ENCODE measurements around the gene FEM1C. TPM values are rescaled to one million over a fixed set of nuclear protein-coding genes. Genes with fewer than 3 reads are reported as not detected.

Gene FEM1C
- total RNA-seq, 1 donor from 2014 or later: 28.7 TPM

DNA sequence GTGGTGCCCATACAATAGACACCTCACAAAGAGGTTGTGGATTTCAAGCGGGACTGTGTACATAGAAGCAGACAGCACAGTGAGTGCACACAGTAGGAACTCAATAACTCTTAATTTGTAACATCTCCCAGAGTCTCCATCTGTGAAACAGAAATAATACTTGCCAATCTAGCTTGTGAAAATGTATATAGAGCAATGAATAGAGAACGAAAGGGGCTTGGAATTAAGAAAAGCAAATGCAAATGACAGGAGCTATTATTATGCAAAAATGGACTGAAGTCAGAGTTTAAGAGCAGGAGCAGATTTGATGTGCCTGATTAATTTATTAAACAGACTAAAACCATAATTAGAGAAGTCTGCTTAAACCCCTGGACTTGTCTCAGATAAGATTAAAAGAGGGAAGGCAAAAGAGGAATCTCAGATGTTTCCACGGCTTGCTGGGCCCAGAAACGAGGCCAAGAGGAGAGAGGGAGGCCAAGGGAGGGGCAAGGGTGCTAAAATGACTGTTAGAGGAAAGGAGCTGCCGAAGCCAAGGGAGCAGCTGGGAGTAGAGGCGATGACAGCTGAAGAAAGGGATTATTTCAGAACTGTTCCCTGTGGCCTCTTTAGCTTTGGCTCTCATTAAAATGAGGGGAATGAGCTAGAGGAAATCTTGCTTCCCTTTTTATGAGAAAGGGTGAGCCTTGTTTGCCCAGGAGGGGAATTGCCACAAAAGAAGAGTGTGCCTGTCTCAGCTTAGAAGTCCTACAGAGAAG is 72.1 kb downstream of the FEM1C start:
- no peaks in the 10 kb centered on the region for H3K79me2 ChIP-seq (ENCODE audit: low read depth)
- no peak overlapping the region for H3K4me2 ChIP-seq
- no peak overlapping the region for H3K27ac ChIP-seq
- DNase-seq (ENCODE audit: low spot score): no peak
- H3K36me3 ChIP-seq: no peaks in the 10 kb centered on the region
- Mint-ChIP-seq H3K36me3 (no peaks in the 10 kb centered on the region), H3K27ac (peak overlapping the region; percentile 47), H3K27me3 (ENCODE audit: insufficient read depth, low read depth) (peaks cover 4% of the 10 kb centered on the region), H3K9me3 (no peaks in the 10 kb centered on the region), H3K4me3 (no peak overlapping the region), H3K4me1 (no peaks in the 10 kb centered on the region)
- no peaks in the 10 kb centered on the region for H3F3A ChIP-seq (ENCODE audit: low read depth)
- H3K4me3 ChIP-seq: no peak overlapping the region
- H3K4me1 ChIP-seq: no peaks in the 10 kb centered on the region
- no peaks in the 10 kb centered on the region for H4K20me1 ChIP-seq (ENCODE audit: low read depth)
- H3K9ac ChIP-seq: no peak overlapping the region
- H3K9me3 ChIP-seq (ENCODE audit: low read depth): no peaks in the 10 kb centered on the region
- H3K27me3 ChIP-seq: no peaks in the 10 kb centered on the region
- TF ChIP-seq EZH2phosphoT487 (IDR thresholded peaks at IDR 0.05): no peak
- no peak for TF ChIP-seq EZH2 (IDR thresholded peaks at IDR 0.05)
- TF ChIP-seq CTCF (IDR thresholded peaks at IDR 0.05): no peak
- peak overlapping the region; percentile 44 for H2AFZ ChIP-seq (replicated peaks)

- Histone ChIP-seq H3K9me3 (ENCODE audit: low read depth) (no peaks in the 10 kb centered on the region), H3K4me3 (no peak overlapping the region), H2AFZ (replicated peaks) (no peak overlapping the region), H4K20me1 (ENCODE audit: low read depth) (no peaks in the 10 kb centered on the region), H3K27me3 (no peaks in the 10 kb centered on the region), H3K27ac (no peak overlapping the region), H3K4me1 (no peaks in the 10 kb centered on the region), H3K36me3 (no peaks in the 10 kb centered on the region), H3K79me2 (ENCODE audit: low read depth) (no peaks in the 10 kb centered on the region), H3F3A (ENCODE audit: low read depth) (no peaks in the 10 kb centered on the region), H3K4me2 (no peak overlapping the region), H3K9ac (no peak overlapping the region)
- no peak for DNase-seq (ENCODE audit: low spot score)
- no peak overlapping the region for H3K27ac Mint-ChIP-seq
- H3K27me3 Mint-ChIP-seq (ENCODE audit: insufficient read depth, low read depth): peaks cover 4% of the 10 kb centered on the region
- H3K36me3 Mint-ChIP-seq: no peaks in the 10 kb centered on the region
- H3K4me3 Mint-ChIP-seq: no peak overlapping the region
- TF ChIP-seq CTCF (IDR thresholded peaks at IDR 0.05) (no peak), EZH2 (IDR thresholded peaks at IDR 0.05) (no peak), EZH2phosphoT487 (IDR thresholded peaks at IDR 0.05) (no peak)
- no peaks in the 10 kb centered on the region for H3K4me1 Mint-ChIP-seq
- H3K9me3 Mint-ChIP-seq: no peaks in the 10 kb centered on the region
Observed at GRCh38 chr5:115471345-115472063, 73.1 kb downstream of the FEM1C start.

DNA sequence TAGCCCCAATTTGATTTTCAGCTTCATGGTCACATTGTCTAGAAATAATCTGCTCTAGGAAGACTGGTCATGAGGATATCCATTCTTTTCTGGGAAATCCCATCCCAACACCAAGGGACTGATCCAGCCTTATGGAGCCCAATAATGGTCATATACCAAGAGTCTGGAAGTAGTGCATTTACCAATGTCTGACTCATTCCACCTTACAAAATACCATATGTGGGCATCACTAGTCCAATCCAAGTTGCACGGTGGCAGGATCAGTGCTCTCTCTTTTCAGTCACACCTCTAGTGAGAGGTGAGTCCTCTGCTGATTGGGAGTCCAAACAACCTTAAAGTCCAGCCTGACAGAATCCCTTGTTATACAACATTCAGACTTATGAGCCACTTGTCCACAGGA is 73.7 kb downstream of the FEM1C start:
- H3K4me3 ChIP-seq: no peak overlapping the region
- no peaks in the 10 kb centered on the region for H3K9me3 ChIP-seq (ENCODE audit: low read depth)
- H4K20me1 ChIP-seq (ENCODE audit: low read depth): no peaks in the 10 kb centered on the region
- no peaks in the 10 kb centered on the region for H3K4me1 ChIP-seq
- H3K36me3 Mint-ChIP-seq: no peaks in the 10 kb centered on the region
- H3K4me2 ChIP-seq: no peak overlapping the region
- no peak overlapping the region for H3K27ac Mint-ChIP-seq
- H3K4me1 Mint-ChIP-seq: no peaks in the 10 kb centered on the region
- H3K9ac ChIP-seq: no peak overlapping the region
- H3K79me2 ChIP-seq (ENCODE audit: low read depth): no peaks in the 10 kb centered on the region
- no peaks in the 10 kb centered on the region for H3K27me3 ChIP-seq
- no peak overlapping the region for H3K4me3 Mint-ChIP-seq
- peaks cover 4% of the 10 kb centered on the region for H3K27me3 Mint-ChIP-seq (ENCODE audit: insufficient read depth, low read depth)
- H3K27ac ChIP-seq: no peak overlapping the region
- H2AFZ ChIP-seq (replicated peaks): no peak overlapping the region
- H3K36me3 ChIP-seq: no peaks in the 10 kb centered on the region
- H3K9me3 Mint-ChIP-seq: no peaks in the 10 kb centered on the region
- no peak for DNase-seq (ENCODE audit: low spot score)
- H3F3A ChIP-seq (ENCODE audit: low read depth): no peaks in the 10 kb centered on the region
- no peak for TF ChIP-seq CTCF (IDR thresholded peaks at IDR 0.05)
- no peak for TF ChIP-seq EZH2 (IDR thresholded peaks at IDR 0.05)
- no peak for TF ChIP-seq EZH2phosphoT487 (IDR thresholded peaks at IDR 0.05)

Small RNA genes lying within 50 kb of the gene (small RNA-seq; reads per million reads assigned to genes)
- gene AC008628.1 (not detected), gene AC008628.2 (not detected)

Other genes with a start within 250 kb of the FEM1C start
- 22.0 and 33.6 TPM in 2 replicates for gene CCDC112, start 248.1 kb downstream of the FEM1C start, total RNA-seq (ENCODE audit: low replicate concordance)
- 0.03 TPM in 1 of 2 replicates, not detected in the other for gene TICAM2, start 57.7 kb upstream of the FEM1C start, total RNA-seq (ENCODE audit: low replicate concordance)
- 72.4 and 112 TPM in 2 replicates for gene TMED7, start 81.3 kb upstream of the FEM1C start, total RNA-seq (ENCODE audit: low replicate concordance)

All from neural progenitor cell (in vitro differentiated cells).